GM12878 (cell line): ENCODE data around the gene IGF1R. TPM values are rescaled to one million over a fixed set of nuclear protein-coding genes. Genes with fewer than 3 reads are reported as not detected.
A peak's percentile ranks its signal among the peaks of the same experiment; 100 is the strongest.

Source experiments
- ATAC-seq: fragments of 200-7000 bp; cut with Tn5 transposase; 3 replicates; pipeline ENCODE4 v1.9.1; 2020; ENCODE audit warnings: mild to moderate bottlenecking, moderate library complexity
- BruUV-seq: library from RNA; stranded (reverse); fragments of 400-500 nt; replicated peaks from 2 replicates; lab custom pipeline; 2021; lab: Mats Ljungman, UMichigan
- CTCF ChIA-PET: fragments of 300-600 bp; sonication (Branson Sonifier 250); formaldehyde crosslinking; extraction: SDS; loops from one replicate; lab custom pipeline; 2021; ENCODE audit warnings: inconsistent platforms; lab: Yijun Ruan, JAX
- POLR2A ChIA-PET: fragments of 350-600 bp; formaldehyde crosslinking; extraction: SDS; loops from one replicate; lab custom pipeline; 2021; ENCODE audit warnings: inconsistent platforms; lab: Charles Lee
- RAD21 ChIA-PET: fragments of 300-600 bp; sonication (Branson Sonifier 250); formaldehyde crosslinking; loops from one replicate; lab custom pipeline; 2023; ENCODE audit warnings: antibody characterized with exemption; ENCODE audit not compliant: unreplicated experiment; lab: Charles Lee
- SMC1A ChIA-PET: fragments of 300-600 bp; sonication (Branson Sonifier 250); formaldehyde crosslinking; loops from one replicate; lab custom pipeline; 2023; ENCODE audit not compliant: unreplicated experiment, uncharacterized antibody; lab: Charles Lee
- DNase-seq: peaks from one replicate; pipeline ENCODE4 v3.0.0-alpha.2; 2011; ENCODE audit warnings: low read depth, low spot score
- FAIRE-seq: peaks from 3 replicates; lab custom pipeline; 2011; peaks lifted over from hg19 to GRCh38; lab: Jason Lieb, UNC
- H2AFZ ChIP-seq: 2 replicates; pipeline ENCODE4 v1.6.0; 2011; ENCODE audit warnings: low read depth, low read length, control low read depth; ENCODE audit not compliant: control insufficient read depth
- H3K27ac ChIP-seq: 2 replicates; pipeline ENCODE4 v1.5.1; 2011; ENCODE audit warnings: control low read depth; ENCODE audit not compliant: control insufficient read depth, insufficient read depth
- H3K27me3 ChIP-seq, 2 experiments: replicated peaks in 1 of 2; 2 replicates each; pipeline versions ENCODE4 v1.6.0 to v1.6.1; 2011; ENCODE audit warnings: low read length in 1 of 2; ENCODE audit not compliant: control insufficient read depth in 2 of 2, insufficient read depth in 2 of 2
- H3K36me3 ChIP-seq, 2 experiments: 2 replicates each; pipeline ENCODE4 v1.5.1; 2011; ENCODE audit warnings: low read length in 1 of 2; ENCODE audit not compliant: control insufficient read depth in 2 of 2, insufficient read depth in 2 of 2
- H3K4me1 ChIP-seq: 2 replicates; pipeline ENCODE4 v1.6.1; 2011; ENCODE audit warnings: mild to moderate bottlenecking, low read length, moderate library complexity, mixed read lengths; ENCODE audit not compliant: control insufficient read depth, insufficient read depth
- H3K4me2 ChIP-seq: 2 replicates; pipeline ENCODE4 v1.6.0; 2011; ENCODE audit warnings: control low read depth; ENCODE audit not compliant: control insufficient read depth, insufficient read depth
- H3K4me3 ChIP-seq: fragments of 200-600 bp; sonication (generic); 2 replicates; pipeline ENCODE4 v1.5.1; 2016
- H3K79me2 ChIP-seq: 2 replicates; pipeline ENCODE4 v1.6.0; 2011; ENCODE audit warnings: low read length; ENCODE audit not compliant: control insufficient read depth, insufficient read depth
- H3K9ac ChIP-seq: 2 replicates; pipeline ENCODE4 v1.8.0; 2011; ENCODE audit warnings: low read length, control low read depth, mixed read lengths; ENCODE audit not compliant: control insufficient read depth, insufficient read depth
- H3K9me3 ChIP-seq: replicated peaks from 3 replicates; pipeline ENCODE4 v1.5.1; 2011; ENCODE audit warnings: mild to moderate bottlenecking, low read length; ENCODE audit not compliant: control insufficient read depth, insufficient read depth
- H4K20me1 ChIP-seq: 2 replicates; pipeline ENCODE4 v1.6.0; 2011; ENCODE audit not compliant: control insufficient read depth, insufficient read depth
- BACH1 ChIP-seq: fragments of 450-650 bp; IDR thresholded peaks from 2 replicates; pipeline ENCODE4 v1.6.1; 2017; ENCODE audit warnings: mild to moderate bottlenecking, borderline replicate concordance
- CHD1 ChIP-seq: IDR thresholded peaks from 2 replicates; pipeline ENCODE4 v1.6.1; 2012; ENCODE audit warnings: low read depth, low read length, improper control_type of control experiment
- MTA2 ChIP-seq: fragments of 450-650 bp; IDR thresholded peaks from 2 replicates; pipeline ENCODE4 v1.6.1; 2016; ENCODE audit warnings: low read depth, mild to moderate bottlenecking, moderate library complexity
- MXI1 ChIP-seq: fragments of 150-350 bp; IDR thresholded peaks from 2 replicates; pipeline ENCODE4 v1.6.1; 2011; ENCODE audit warnings: low read depth, mild to moderate bottlenecking, inconsistent platforms, low read length, improper control_type of control experiment
- PML ChIP-seq: IDR thresholded peaks from 2 replicates; pipeline ENCODE4 v1.6.1; 2012; ENCODE audit warnings: low read length, inconsistent platforms
- POLR2AphosphoS2 ChIP-seq: IDR thresholded peaks from 2 replicates; pipeline ENCODE4 v1.6.1; 2011; ENCODE audit warnings: low read depth, mild to moderate bottlenecking, low read length, improper control_type of control experiment, moderate library complexity
- RAD21 ChIP-seq: IDR thresholded peaks from 2 replicates; pipeline ENCODE4 v1.6.1; 2011; ENCODE audit warnings: mild to moderate bottlenecking, low read depth, low read length, moderate library complexity; ENCODE audit not compliant: insufficient read depth
- SIN3A ChIP-seq: IDR thresholded peaks from 2 replicates; pipeline ENCODE4 v1.6.1; 2012; ENCODE audit warnings: low read depth, low read length, improper control_type of control experiment
- TAF1 ChIP-seq: IDR thresholded peaks from 2 replicates; pipeline ENCODE4 v1.6.1; 2011; ENCODE audit warnings: mild to moderate bottlenecking, low read depth, low read length, borderline replicate concordance
- TCF3 ChIP-seq: IDR thresholded peaks from 2 replicates; pipeline ENCODE4 v1.6.1; 2012; ENCODE audit warnings: low read depth, mild to moderate bottlenecking, low read length, borderline replicate concordance; ENCODE audit not compliant: insufficient read depth
- ZSCAN29 ChIP-seq: fragments of 450-650 bp; IDR thresholded peaks from 2 replicates; pipeline ENCODE4 v1.6.1; 2017; ENCODE audit warnings: mild to moderate bottlenecking, moderate library complexity
- WGBS: methylation state at CpG from one replicate; pipeline ENCODE4 v1.1.6; 2016; ENCODE audit warnings: low lambda C conversion rate; ENCODE audit not compliant: insufficient replicate concordance, insufficient coverage; ENCODE audit errors: missing lambda C conversion rate; 5-methylcytosine and 5-hydroxymethylcytosine counted together
- in situ Hi-C: fragments of 300-500 bp; cut with MboI; formaldehyde crosslinking; loops from 9 replicates; pipeline ENCODE4 v1.14.3; 2018; ENCODE audit warnings: mixed read lengths
- intact Hi-C: fragments of 100-400 bp; cut with micrococcal nuclease; formaldehyde crosslinking; loops from one replicate; pipeline ENCODE4 v1.14.2; 2022; ENCODE audit not compliant: unreplicated experiment
- polyA plus RNA-seq, 11 experiments: library from polyadenylated mRNA; depleted of rRNA in 4 of 11; unstranded in 6 of 11; stranded (reverse) in 5 of 11; fragments of >200 nt; fragmentation: Nextera tagmentation in 4 of 11; fragmentation: Illumina TruSeq in 1 of 11; extraction: Ambion mirVana in 4 of 11; extraction: Trizol in 1 of 11; gene quantifications; 1 replicate in 1 of 11; 2 replicates in 10 of 11; pipeline versions ENCODE4 v1.2.1 to v1.2.3, GENCODE V29; 2011 to 2016; ENCODE audit warnings: inconsistent platforms in 2 of 11, missing spikeins in 2 of 11, low read depth in 1 of 11
- total RNA-seq, 4 experiments: library from RNA; depleted of rRNA in 3 of 4; stranded (reverse); fragments of >200 nt in 3 of 4; fragmentation: Illumina TruSeq in 1 of 4; extraction: Trizol in 1 of 4; gene quantifications; 2 replicates each; pipeline versions ENCODE4 v1.2.1 to v1.2.3, GENCODE V29; 2013 to 2021
- TF ChIP-seq, protein P1 (sequence below): fragments of 150-350 bp; IDR thresholded peaks from 2 replicates; pipeline ENCODE4 v1.6.1; 2016; ENCODE audit warnings: low read depth, low read length
- TF ChIP-seq, protein P2 (sequence below): fragments of 450-650 bp; IDR thresholded peaks from 2 replicates; pipeline ENCODE4 v1.6.1; 2017; ENCODE audit warnings: mild to moderate bottlenecking

IGF1R gene
- total and polyA plus RNA-seq, 10 of the 15 experiments (the other 5 are each of a cell fraction or from before 2014, with no cell fraction given): 0.03 to 2.7 (median 0.66) TPM

DNA sequence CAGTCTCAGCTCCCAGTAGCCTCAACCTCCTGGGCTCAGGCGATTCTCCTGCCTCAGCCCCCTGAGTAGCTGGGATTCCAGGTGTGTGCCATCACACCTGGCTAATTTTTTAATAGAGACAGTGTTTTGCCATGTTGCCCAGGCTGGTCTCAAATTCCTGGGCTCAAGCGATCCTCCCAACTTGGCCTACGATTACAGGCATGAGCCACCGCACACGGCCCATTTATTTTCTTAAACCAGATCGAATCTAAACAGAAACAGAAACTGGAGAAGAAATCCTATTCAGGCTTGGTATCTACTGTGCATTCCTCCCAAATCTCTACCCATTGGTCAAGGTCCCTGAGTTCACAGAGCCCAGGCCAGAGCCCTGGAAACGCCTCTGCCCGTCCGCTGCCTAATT lies 285.1 kb downstream of the IGF1R start:
- Histone ChIP-seq H3K4me1 (peaks cover 19% of the 10 kb centered on the region), H4K20me1 (no peaks in the 10 kb centered on the region), H3K27me3 (no peaks in the 10 kb centered on the region), H2AFZ (no peak overlapping the region), H3K4me3 (no peak overlapping the region), H3K4me2 (no peak overlapping the region), H3K9ac (no peak overlapping the region), H3K36me3 (no peaks in the 10 kb centered on the region), H3K9me3 (no peaks in the 10 kb centered on the region), H3K27ac (no peak overlapping the region), H3K79me2 (no peaks in the 10 kb centered on the region)
- DNase-seq (no peak), ATAC-seq (no peak), FAIRE-seq (no peak)
- ChIA-PET RAD21 (no interaction called here), SMC1A (no interaction called here), POLR2A (no interaction called here), CTCF (interaction anchor here (0.6 kb wide), 1 partner anchor 38 kb away, joined by 7 read pairs; no protein-coding TSS in a partner anchor)
- 73% methylated on average over 9 of the region's 9 CpGs for WGBS
- intact Hi-C loops: no loop called here
- no TSS peak for BruUV-seq
- in situ Hi-C loops: no loop called here
- no peak for TF ChIP-seq MTA2

DNA sequence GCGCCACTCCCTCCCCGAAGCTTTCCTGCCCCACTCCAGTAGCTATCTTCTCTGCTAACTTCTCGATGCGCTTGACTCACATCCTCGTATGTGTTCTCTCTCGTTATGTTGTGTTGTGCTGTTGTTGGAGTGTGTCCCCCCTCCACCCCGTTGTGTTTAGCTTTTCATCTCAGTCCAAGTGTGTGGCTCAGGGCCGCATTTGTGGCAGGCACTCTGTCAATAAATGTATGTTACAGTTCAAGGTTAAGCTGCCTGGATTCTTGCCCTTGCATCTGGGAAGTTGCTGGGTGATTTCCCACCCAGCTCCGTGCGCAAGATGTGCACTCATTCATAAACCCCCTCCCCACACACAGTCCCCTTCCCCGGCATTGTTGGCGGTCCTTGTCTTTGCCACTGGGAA lies 287.4 kb downstream of the IGF1R start:
- ATAC-seq: no peak
- WGBS: 73% methylated on average over 12 of the region's 12 CpGs
- CTCF ChIA-PET: interaction anchor here (0.7 to 1.2 kb wide), 5 partner anchors 9 to 55 kb away, joined by 3 read pairs; no protein-coding TSS in a partner anchor
- no peak for TF ChIP-seq SIN3A
- TF ChIP-seq, protein P1, sequence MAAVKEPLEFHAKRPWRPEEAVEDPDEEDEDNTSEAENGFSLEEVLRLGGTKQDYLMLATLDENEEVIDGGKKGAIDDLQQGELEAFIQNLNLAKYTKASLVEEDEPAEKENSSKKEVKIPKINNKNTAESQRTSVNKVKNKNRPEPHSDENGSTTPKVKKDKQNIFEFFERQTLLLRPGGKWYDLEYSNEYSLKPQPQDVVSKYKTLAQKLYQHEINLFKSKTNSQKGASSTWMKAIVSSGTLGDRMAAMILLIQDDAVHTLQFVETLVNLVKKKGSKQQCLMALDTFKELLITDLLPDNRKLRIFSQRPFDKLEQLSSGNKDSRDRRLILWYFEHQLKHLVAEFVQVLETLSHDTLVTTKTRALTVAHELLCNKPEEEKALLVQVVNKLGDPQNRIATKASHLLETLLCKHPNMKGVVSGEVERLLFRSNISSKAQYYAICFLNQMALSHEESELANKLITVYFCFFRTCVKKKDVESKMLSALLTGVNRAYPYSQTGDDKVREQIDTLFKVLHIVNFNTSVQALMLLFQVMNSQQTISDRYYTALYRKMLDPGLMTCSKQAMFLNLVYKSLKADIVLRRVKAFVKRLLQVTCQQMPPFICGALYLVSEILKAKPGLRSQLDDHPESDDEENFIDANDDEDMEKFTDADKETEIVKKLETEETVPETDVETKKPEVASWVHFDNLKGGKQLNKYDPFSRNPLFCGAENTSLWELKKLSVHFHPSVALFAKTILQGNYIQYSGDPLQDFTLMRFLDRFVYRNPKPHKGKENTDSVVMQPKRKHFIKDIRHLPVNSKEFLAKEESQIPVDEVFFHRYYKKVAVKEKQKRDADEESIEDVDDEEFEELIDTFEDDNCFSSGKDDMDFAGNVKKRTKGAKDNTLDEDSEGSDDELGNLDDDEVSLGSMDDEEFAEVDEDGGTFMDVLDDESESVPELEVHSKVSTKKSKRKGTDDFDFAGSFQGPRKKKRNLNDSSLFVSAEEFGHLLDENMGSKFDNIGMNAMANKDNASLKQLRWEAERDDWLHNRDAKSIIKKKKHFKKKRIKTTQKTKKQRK: no peak
- no peak for TF ChIP-seq CHD1
- TF ChIP-seq MXI1: no peak
- no peak for TF ChIP-seq BACH1
- no peak for TF ChIP-seq TAF1
- no peak for TF ChIP-seq ZSCAN29
- no peak for TF ChIP-seq RAD21
- no peak for TF ChIP-seq POLR2AphosphoS2
- no peak for TF ChIP-seq PML
- no peak for TF ChIP-seq TCF3
- TF ChIP-seq, protein P2, sequence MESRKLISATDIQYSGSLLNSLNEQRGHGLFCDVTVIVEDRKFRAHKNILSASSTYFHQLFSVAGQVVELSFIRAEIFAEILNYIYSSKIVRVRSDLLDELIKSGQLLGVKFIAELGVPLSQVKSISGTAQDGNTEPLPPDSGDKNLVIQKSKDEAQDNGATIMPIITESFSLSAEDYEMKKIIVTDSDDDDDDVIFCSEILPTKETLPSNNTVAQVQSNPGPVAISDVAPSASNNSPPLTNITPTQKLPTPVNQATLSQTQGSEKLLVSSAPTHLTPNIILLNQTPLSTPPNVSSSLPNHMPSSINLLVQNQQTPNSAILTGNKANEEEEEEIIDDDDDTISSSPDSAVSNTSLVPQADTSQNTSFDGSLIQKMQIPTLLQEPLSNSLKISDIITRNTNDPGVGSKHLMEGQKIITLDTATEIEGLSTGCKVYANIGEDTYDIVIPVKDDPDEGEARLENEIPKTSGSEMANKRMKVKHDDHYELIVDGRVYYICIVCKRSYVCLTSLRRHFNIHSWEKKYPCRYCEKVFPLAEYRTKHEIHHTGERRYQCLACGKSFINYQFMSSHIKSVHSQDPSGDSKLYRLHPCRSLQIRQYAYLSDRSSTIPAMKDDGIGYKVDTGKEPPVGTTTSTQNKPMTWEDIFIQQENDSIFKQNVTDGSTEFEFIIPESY: no peak

More for the DNA sequence above, 287.4 kb downstream of the IGF1R start:
- intact Hi-C loops (no loop called here), in situ Hi-C loops (no loop called here)
- ChIA-PET RAD21 (no interaction called here), POLR2A (no interaction called here), SMC1A (interaction anchor here (1.0 kb wide), 1 partner anchor 155 kb away, joined by 3 read pairs; no protein-coding TSS in a partner anchor)
- no TSS peak for BruUV-seq
- Histone ChIP-seq H3K27me3 (no peaks in the 10 kb centered on the region), H4K20me1 (no peaks in the 10 kb centered on the region), H3K4me3 (no peak overlapping the region), H3K79me2 (no peaks in the 10 kb centered on the region), H3K9ac (no peak overlapping the region), H3K36me3 (no peaks in the 10 kb centered on the region), H3K4me1 (peaks cover 19% of the 10 kb centered on the region), H3K4me2 (no peak overlapping the region), H3K9me3 (no peaks in the 10 kb centered on the region), H3K27ac (no peak overlapping the region), H2AFZ (no peak overlapping the region)
- DNase-seq: no peak
- peak; percentile 7 for FAIRE-seq
